Ishikawa (cell line): ENCODE data around the gene FGF12.

Experiments
- CEBPB ChIP-seq: IDR thresholded peaks from 2 replicates; pipeline ENCODE4 v1.6.1; 2012
- CREB1 ChIP-seq: IDR thresholded peaks from 2 replicates; pipeline ENCODE4 v1.6.1; 2012; ENCODE audit warnings: low read depth
- EGR1 ChIP-seq: IDR thresholded peaks from 2 replicates; pipeline ENCODE4 v1.6.1; 2012
- EP300 ChIP-seq: IDR thresholded peaks from 2 replicates; pipeline ENCODE4 v1.6.1; 2012; ENCODE audit warnings: borderline replicate concordance
- FOXM1 ChIP-seq: IDR thresholded peaks from 2 replicates; pipeline ENCODE4 v1.6.1; 2012; ENCODE audit warnings: low read depth, borderline replicate concordance
- MAX ChIP-seq: IDR thresholded peaks from 2 replicates; pipeline ENCODE4 v1.6.1; 2012
- NFIC ChIP-seq: IDR thresholded peaks from 2 replicates; pipeline ENCODE4 v1.6.1; 2012
- RAD21 ChIP-seq: IDR thresholded peaks from 2 replicates; pipeline ENCODE4 v1.6.1; 2012; ENCODE audit warnings: low read depth
- TAF1 ChIP-seq: IDR thresholded peaks from 2 replicates; pipeline ENCODE4 v1.6.1; 2012; ENCODE audit warnings: low read depth, mild to moderate bottlenecking
- TCF12 ChIP-seq: IDR thresholded peaks from 2 replicates; pipeline ENCODE4 v1.6.1; 2012; ENCODE audit warnings: low read depth
- TEAD4 ChIP-seq: IDR thresholded peaks from 2 replicates; pipeline ENCODE4 v1.6.1; 2012
- YY1 ChIP-seq: IDR thresholded peaks from 2 replicates; pipeline ENCODE4 v1.6.1; 2012; ENCODE audit warnings: low read depth
- ZBTB7A ChIP-seq: IDR thresholded peaks from 2 replicates; pipeline ENCODE4 v1.6.1; 2012; ENCODE audit warnings: low read depth
- TF ChIP-seq, protein P1 (sequence below): IDR thresholded peaks from 2 replicates; pipeline ENCODE4 v1.6.1; 2012; ENCODE audit warnings: low read depth, mild to moderate bottlenecking
- TF ChIP-seq, protein P2 (sequence below): IDR thresholded peaks from 2 replicates; pipeline ENCODE4 v1.6.1; 2012

Gene FGF12

DNA sequence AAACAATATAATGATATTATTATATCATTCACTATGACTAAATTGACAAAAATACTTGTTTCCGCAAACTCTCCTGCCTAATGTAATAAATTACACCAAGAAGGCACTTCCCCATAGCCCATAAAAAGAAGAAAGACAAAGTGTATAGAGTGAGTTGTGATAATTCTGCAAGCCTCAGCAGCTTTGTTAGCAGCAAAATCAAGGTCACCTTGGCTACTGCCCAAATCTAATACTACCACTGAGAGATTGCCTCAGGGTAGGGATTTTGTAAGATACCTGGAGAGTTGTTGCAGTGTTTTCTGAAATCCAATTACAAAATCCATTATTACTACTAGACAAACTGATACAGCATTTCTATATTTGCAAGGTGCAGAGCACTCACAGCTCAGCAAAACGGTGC, 503.5 kb downstream of the FGF12 start:
- TF ChIP-seq FOXM1 = no peak
- no peak for TF ChIP-seq EGR1
- TF ChIP-seq, protein P1, sequence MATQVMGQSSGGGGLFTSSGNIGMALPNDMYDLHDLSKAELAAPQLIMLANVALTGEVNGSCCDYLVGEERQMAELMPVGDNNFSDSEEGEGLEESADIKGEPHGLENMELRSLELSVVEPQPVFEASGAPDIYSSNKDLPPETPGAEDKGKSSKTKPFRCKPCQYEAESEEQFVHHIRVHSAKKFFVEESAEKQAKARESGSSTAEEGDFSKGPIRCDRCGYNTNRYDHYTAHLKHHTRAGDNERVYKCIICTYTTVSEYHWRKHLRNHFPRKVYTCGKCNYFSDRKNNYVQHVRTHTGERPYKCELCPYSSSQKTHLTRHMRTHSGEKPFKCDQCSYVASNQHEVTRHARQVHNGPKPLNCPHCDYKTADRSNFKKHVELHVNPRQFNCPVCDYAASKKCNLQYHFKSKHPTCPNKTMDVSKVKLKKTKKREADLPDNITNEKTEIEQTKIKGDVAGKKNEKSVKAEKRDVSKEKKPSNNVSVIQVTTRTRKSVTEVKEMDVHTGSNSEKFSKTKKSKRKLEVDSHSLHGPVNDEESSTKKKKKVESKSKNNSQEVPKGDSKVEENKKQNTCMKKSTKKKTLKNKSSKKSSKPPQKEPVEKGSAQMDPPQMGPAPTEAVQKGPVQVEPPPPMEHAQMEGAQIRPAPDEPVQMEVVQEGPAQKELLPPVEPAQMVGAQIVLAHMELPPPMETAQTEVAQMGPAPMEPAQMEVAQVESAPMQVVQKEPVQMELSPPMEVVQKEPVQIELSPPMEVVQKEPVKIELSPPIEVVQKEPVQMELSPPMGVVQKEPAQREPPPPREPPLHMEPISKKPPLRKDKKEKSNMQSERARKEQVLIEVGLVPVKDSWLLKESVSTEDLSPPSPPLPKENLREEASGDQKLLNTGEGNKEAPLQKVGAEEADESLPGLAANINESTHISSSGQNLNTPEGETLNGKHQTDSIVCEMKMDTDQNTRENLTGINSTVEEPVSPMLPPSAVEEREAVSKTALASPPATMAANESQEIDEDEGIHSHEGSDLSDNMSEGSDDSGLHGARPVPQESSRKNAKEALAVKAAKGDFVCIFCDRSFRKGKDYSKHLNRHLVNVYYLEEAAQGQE = no peak
- no peak for TF ChIP-seq TEAD4
- TF ChIP-seq CEBPB = no peak
- no peak for TF ChIP-seq EP300
- no peak for TF ChIP-seq TCF12
- no peak for TF ChIP-seq RAD21
- TF ChIP-seq ZBTB7A = no peak
- TF ChIP-seq TAF1 = no peak
- TF ChIP-seq CREB1 = no peak
- TF ChIP-seq NFIC = no peak
- TF ChIP-seq, protein P2, sequence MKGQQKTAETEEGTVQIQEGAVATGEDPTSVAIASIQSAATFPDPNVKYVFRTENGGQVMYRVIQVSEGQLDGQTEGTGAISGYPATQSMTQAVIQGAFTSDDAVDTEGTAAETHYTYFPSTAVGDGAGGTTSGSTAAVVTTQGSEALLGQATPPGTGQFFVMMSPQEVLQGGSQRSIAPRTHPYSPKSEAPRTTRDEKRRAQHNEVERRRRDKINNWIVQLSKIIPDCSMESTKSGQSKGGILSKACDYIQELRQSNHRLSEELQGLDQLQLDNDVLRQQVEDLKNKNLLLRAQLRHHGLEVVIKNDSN = no peak
- no peak for TF ChIP-seq YY1
- no peak for TF ChIP-seq MAX

DNA sequence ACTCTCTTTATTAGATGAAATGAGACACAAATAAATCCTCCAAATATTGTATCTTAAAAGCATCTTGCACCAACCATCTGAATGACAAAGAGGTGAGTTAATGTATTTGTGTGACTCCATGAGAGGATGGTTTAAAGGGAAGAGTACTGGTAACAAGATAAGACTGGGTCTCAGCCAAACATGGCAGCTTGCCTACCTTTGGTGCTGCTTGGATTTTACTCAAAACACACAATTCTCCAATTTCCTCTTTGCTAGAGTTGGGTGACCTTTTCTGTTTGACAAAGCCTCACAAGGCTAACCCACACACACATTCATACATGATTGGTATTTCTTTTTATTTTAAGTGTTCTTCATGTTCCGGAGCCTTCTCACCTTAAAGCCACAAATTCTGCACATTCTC, 506.4 kb downstream of the FGF12 start:
- no peak for TF ChIP-seq TEAD4
- TF ChIP-seq CREB1 = no peak
- no peak for TF ChIP-seq TCF12
- no peak for TF ChIP-seq EP300
- no peak for TF ChIP-seq TAF1
- no peak for TF ChIP-seq CEBPB
- TF ChIP-seq YY1 = no peak
- no peak for TF ChIP-seq NFIC
- TF ChIP-seq ZBTB7A = no peak
- no peak for TF ChIP-seq FOXM1
- no peak for TF ChIP-seq MAX
- TF ChIP-seq EGR1 = no peak
- TF ChIP-seq, protein P2 = no peak
- TF ChIP-seq, protein P1 = no peak
- no peak for TF ChIP-seq RAD21

- no peak for TF ChIP-seq NFIC
- TF ChIP-seq FOXM1 = no peak
- no peak for TF ChIP-seq CREB1
- TF ChIP-seq TEAD4 = no peak
- no peak for TF ChIP-seq TCF12
- TF ChIP-seq, protein P2 = no peak
- TF ChIP-seq, protein P1 = no peak
- TF ChIP-seq EGR1 = no peak
These were observed 507.4 kb downstream of the FGF12 start for GRCh38 chr3:192219926-192220325.

DNA sequence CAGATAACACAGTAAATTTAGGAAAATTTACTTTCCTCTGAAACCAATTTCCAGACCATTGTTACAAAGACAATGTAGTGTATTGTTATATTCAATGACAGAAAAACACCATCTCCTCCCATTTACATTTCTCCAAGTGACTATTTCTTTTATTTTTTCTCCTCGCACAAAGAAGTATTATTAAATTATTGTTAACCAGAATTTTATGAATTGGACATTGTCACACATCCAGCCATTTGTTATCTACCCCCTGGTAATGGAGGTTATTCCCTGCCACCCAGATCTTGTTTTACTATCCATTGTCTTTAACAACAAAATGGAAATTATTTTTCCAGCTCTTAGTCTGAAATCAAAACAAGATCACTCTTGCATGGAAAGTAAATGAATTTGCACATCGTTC, 511.3 kb downstream of the FGF12 start:
- TF ChIP-seq MAX (no peak), TEAD4 (no peak), ZBTB7A (no peak)

GRCh38 chr3:192212979-192213378, 514.4 kb downstream of the FGF12 start:
- TF ChIP-seq, protein P2 = no peak
- TF ChIP-seq TEAD4 (no peak), NFIC (no peak), CEBPB (no peak), EGR1 (no peak), YY1 (no peak), MAX (no peak), ZBTB7A (no peak), CREB1 (no peak), EP300 (no peak), TAF1 (no peak), RAD21 (no peak)
- TF ChIP-seq, protein P1 = no peak
